ENCODE measurements around the gene RSRC1. TPM values are rescaled to one million over a fixed set of nuclear protein-coding genes. Genes with fewer than 3 reads are reported as not detected.

The RSRC1 gene
- total and polyA plus RNA-seq, 2 of the 13 experiments (the other 11 are each of a cell fraction or from before 2014, with no cell fraction given): 4.9 to 63.0 TPM

- peak overlapping the region; percentile 82; the same call in 1 of the 2 replicates for H3K4me2 ChIP-seq (ENCODE audit: low read depth, low read length)
- ChIA-PET CTCF (ENCODE audit: low intra/inter-chr PET ratio, low total read pairs) (no interaction called here), POLR2A (no interaction called here)
- H4K20me1 ChIP-seq (ENCODE audit: insufficient read depth, low read length): no peaks in the 10 kb centered on the region
- no peaks in the 10 kb centered on the region for H3K9me3 ChIP-seq (ENCODE audit: low read length)
- BruUV-seq (replicated peaks): no TSS peak
- H3K4me3 ChIP-seq (replicated peaks in 1 of 3; ENCODE audit: insufficient read depth in 1 of 3, low read depth in 2 of 3, low read length in 3 of 3): no peak overlapping the region; a peak in 1 of 6 replicates
- in situ Hi-C loops (cut with HindIII; ENCODE audit: extremely low pct_ligation_motif_present, low pct_unique_long_range_greater_than_20kb): no loop called here
- H3K27me3 ChIP-seq (ENCODE audit: control insufficient read depth in 1 of 2, insufficient read depth in 2 of 2, low read length in 2 of 2): peaks cover 10 to 76% of the 10 kb centered on the region in 2 experiments
- H3K36me3 ChIP-seq (replicated peaks in 1 of 2; ENCODE audit: control insufficient read depth in 1 of 2, insufficient read depth in 2 of 2, low read length in 2 of 2): no peaks in the 10 kb centered on the region
- H3K27ac ChIP-seq (ENCODE audit: extremely low read length, insufficient read depth, low read length): no peak overlapping the region
- 80% methylated on average over 18 of the region's 19 CpGs for WGBS (ENCODE audit: low lambda C conversion rate)
- no peak for TF ChIP-seq JUN (CRISPR knock-in tag; IDR thresholded peaks at IDR 0.05)
- TF ChIP-seq ZNF652 (CRISPR knock-in tag; IDR thresholded peaks at IDR 0.05; ENCODE audit: borderline replicate concordance, low read depth): no peak
- TF ChIP-seq MTA1 (CRISPR knock-in tag; IDR thresholded peaks at IDR 0.05; ENCODE audit: borderline replicate concordance): no peak
- TF ChIP-seq ZNF556 (CRISPR knock-in tag; IDR thresholded peaks at IDR 0.05; ENCODE audit: borderline replicate concordance): no peak
- TF ChIP-seq SMAD3 (CRISPR knock-in tag; IDR thresholded peaks at IDR 0.05): no peak
- no peak for TF ChIP-seq TCF7L2 (IDR thresholded peaks at IDR 0.05; ENCODE audit: low read depth, low read length)
- no peak for TF ChIP-seq IRF2 (CRISPR knock-in tag; IDR thresholded peaks at IDR 0.05)
- no peak for TF ChIP-seq MTERF4 (CRISPR knock-in tag; IDR thresholded peaks at IDR 0.05)
- no peak for TF ChIP-seq MNT (IDR thresholded peaks at IDR 0.05)
- TF ChIP-seq ZNF567 (CRISPR knock-in tag; IDR thresholded peaks at IDR 0.05; ENCODE audit: borderline replicate concordance): no peak
- no peak for TF ChIP-seq ZBTB43 (CRISPR knock-in tag; conservative IDR thresholded peaks at IDR 0.05)
- no peak for TF ChIP-seq ZFYVE20 (CRISPR knock-in tag; IDR thresholded peaks at IDR 0.05; ENCODE audit: borderline replicate concordance, low read depth)
- no peak for TF ChIP-seq ZNF331 (CRISPR knock-in tag; IDR thresholded peaks at IDR 0.05)
- TF ChIP-seq ZNF747 (CRISPR knock-in tag; IDR thresholded peaks at IDR 0.05; ENCODE audit: borderline replicate concordance): no peak
- TF ChIP-seq NBN (conservative IDR thresholded peaks at IDR 0.05): no peak
- TF ChIP-seq BRD4 (CRISPR knock-in tag; IDR thresholded peaks at IDR 0.05): no peak
- TF ChIP-seq KMT2B (CRISPR knock-in tag; IDR thresholded peaks at IDR 0.05): no peak
- intact Hi-C loops (cut with micrococcal nuclease; ENCODE audit: unreplicated experiment): no loop called here
- H3K79me2 ChIP-seq (ENCODE audit: insufficient read depth, low read length): no peaks in the 10 kb centered on the region
- peaks cover 48% of the 10 kb centered on the region for H3K4me1 ChIP-seq (ENCODE audit: insufficient read depth, low read length)
- ATAC-seq (no peak), FAIRE-seq (no peak), DNase-seq (ENCODE audit: low spot score) (no peak)
- no peak overlapping the region for H2AFZ ChIP-seq (ENCODE audit: low read length)
- no peak overlapping the region for H3K9ac ChIP-seq (ENCODE audit: insufficient read depth, low read depth, low read length)
Observed at GRCh38 chr3:158103887-158104327, 6.0 kb upstream of the RSRC1 start.

Measured in HepG2 (cell line).